Central memory CD8-positive, alpha-beta T cell (primary cell): ENCODE measurements around the gene PARP3.

Experiments
- ATAC-seq: fragments of 150-1000 bp; cut with Tn5 transposase; replicated peaks from 2 replicates; pipeline ENCODE4 v1.10.0; 2022; ENCODE audit warnings: mild to moderate bottlenecking, moderate FRiP score, moderate number of reproducible peaks; ENCODE audit not compliant: poor library complexity, severe bottlenecking; ENCODE audit errors: extremely low read depth
- DNase-seq, 2 donors: peaks; one replicate each; pipeline ENCODE4 v3.0.0; 2021; ENCODE audit warnings: low spot score in 2 of 2
- H3K27ac Mint-ChIP-seq: one replicate; pipeline ENCODE4 v1.8.0; 2022; ENCODE audit warnings: low read depth, mild to moderate bottlenecking, moderate library complexity, mixed read lengths
- H3K27me3 Mint-ChIP-seq: one replicate; pipeline ENCODE4 v1.8.0; 2022; ENCODE audit warnings: mixed read lengths
- H3K36me3 Mint-ChIP-seq: one replicate; pipeline ENCODE4 v1.8.0; 2022; ENCODE audit warnings: mild to moderate bottlenecking, moderate library complexity, mixed read lengths; ENCODE audit not compliant: insufficient read depth
- H3K4me1 Mint-ChIP-seq: one replicate; pipeline ENCODE4 v1.8.0; 2022; ENCODE audit warnings: mixed read lengths
- H3K4me3 Mint-ChIP-seq: one replicate; pipeline ENCODE4 v1.8.0; 2022; ENCODE audit warnings: mild to moderate bottlenecking, moderate library complexity, mixed read lengths
- H3K9me3 Mint-ChIP-seq: one replicate; pipeline ENCODE4 v1.8.0; 2022; ENCODE audit warnings: mixed read lengths

PARP3 gene

DNA sequence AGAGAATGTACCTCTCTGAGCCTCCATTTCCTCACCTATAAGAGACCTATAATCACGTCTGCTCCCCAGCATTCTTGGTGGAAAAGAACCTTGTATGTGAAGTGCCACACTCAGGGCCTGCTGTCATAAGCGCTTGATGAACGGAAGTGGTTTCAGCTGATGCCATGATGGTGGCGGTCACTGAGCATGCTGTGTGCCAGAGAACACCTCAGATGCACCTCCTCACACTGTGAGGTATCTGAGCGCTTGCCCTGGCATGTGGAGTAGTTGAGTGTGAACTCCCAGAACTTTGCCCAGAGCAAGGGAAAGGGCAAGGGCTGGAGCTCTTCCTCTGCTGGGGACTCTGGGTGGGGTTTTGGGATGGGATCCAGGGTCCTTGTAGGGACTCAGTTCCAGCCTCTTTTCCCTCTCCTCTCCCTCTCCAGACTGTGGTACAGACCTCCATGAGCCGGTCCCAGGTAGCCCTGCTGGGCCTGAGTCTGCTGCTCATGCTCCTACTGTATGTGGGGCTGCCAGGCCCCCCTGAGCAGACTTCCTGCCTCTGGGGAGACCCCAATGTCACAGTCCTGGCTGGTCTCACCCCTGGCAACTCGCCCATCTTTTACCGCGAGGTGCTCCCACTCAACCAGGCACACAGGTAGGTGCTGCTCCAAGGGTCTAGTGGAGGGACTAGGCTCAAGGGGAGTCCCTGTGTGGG, 35.4 kb downstream of the PARP3 start:
- Mint-ChIP-seq H3K27ac (peak overlapping the region; percentile 21), H3K4me3 (peak overlapping the region; percentile 40), H3K4me1 (peaks cover 40% of the 10 kb centered on the region), H3K9me3 (no peaks in the 10 kb centered on the region), H3K27me3 (no peaks in the 10 kb centered on the region), H3K36me3 (peaks cover 18% of the 10 kb centered on the region)
- DNase-seq (no peak), ATAC-seq (peak; percentile 47)

GRCh38 chr3:51978143-51978502, 36.0 kb downstream of the PARP3 start:
- Mint-ChIP-seq H3K27me3 (no peaks in the 10 kb centered on the region), H3K4me3 (no peak overlapping the region), H3K4me1 (peaks cover 45% of the 10 kb centered on the region), H3K9me3 (no peaks in the 10 kb centered on the region), H3K36me3 (peaks cover 18% of the 10 kb centered on the region), H3K27ac (no peak overlapping the region)
- ATAC-seq (no peak), DNase-seq (no peak)

DNA sequence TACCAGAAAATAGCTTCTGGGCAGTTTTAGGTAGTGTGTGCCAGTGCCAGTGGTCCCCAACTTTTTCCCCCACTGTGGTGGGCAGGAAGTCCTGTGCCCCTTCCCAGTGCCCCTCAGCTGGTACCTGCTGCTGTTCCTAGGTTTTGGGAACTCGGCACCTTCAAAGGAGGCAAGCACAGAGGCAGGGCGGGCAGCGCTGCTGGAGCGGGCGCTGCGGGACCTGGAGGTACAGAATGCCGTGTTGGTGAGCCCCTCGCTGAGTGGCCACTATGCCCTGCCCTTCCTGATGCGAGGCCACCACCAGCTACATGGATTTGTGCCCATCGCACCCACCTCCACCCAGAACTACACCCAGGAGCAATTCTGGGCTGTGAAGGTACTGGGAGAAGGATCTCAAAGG, 38.1 kb downstream of the PARP3 start:
- ATAC-seq = no peak
- H3K4me1 Mint-ChIP-seq = peaks cover 39% of the 10 kb centered on the region
- H3K36me3 Mint-ChIP-seq = peaks cover 11% of the 10 kb centered on the region
- H3K4me3 Mint-ChIP-seq = no peak overlapping the region
- no peaks in the 10 kb centered on the region for H3K9me3 Mint-ChIP-seq
- no peaks in the 10 kb centered on the region for H3K27me3 Mint-ChIP-seq
- H3K27ac Mint-ChIP-seq = no peak overlapping the region
- DNase-seq = no peak

GRCh38 chr3:51982352-51982837, 40.2 kb downstream of the PARP3 start:
- H3K27me3 Mint-ChIP-seq = no peaks in the 10 kb centered on the region
- peak; percentile 20 for ATAC-seq
- H3K36me3 Mint-ChIP-seq = peaks cover 11% of the 10 kb centered on the region
- peaks cover 25% of the 10 kb centered on the region for H3K4me1 Mint-ChIP-seq
- no peaks in the 10 kb centered on the region for H3K9me3 Mint-ChIP-seq
- DNase-seq = no peak
- H3K27ac Mint-ChIP-seq = peak overlapping the region; percentile 73
- peak overlapping the region; percentile 86 for H3K4me3 Mint-ChIP-seq

GRCh38 chr3:51982838-51983577, 40.8 kb downstream of the PARP3 start, which contains the start of gene ACY1:
Gene ACY1 (plus strand): TSS chr3:51983535. CDS start chr3:51984065, 530 bp downstream.
- DNase-seq (peak; percentile 35 to 37), ATAC-seq (peak; percentile 73)
- H3K4me3 Mint-ChIP-seq = peak within 1 kb of the TSS; percentile 86
- peaks cover 11% of the 10 kb centered on the region for H3K36me3 Mint-ChIP-seq
- no peaks in the 10 kb centered on the region for H3K27me3 Mint-ChIP-seq
- H3K27ac Mint-ChIP-seq = peak within 1 kb of the TSS; percentile 73
- no peaks in the 10 kb centered on the region for H3K9me3 Mint-ChIP-seq
- H3K4me1 Mint-ChIP-seq = peaks cover 24% of the 10 kb centered on the region

DNA sequence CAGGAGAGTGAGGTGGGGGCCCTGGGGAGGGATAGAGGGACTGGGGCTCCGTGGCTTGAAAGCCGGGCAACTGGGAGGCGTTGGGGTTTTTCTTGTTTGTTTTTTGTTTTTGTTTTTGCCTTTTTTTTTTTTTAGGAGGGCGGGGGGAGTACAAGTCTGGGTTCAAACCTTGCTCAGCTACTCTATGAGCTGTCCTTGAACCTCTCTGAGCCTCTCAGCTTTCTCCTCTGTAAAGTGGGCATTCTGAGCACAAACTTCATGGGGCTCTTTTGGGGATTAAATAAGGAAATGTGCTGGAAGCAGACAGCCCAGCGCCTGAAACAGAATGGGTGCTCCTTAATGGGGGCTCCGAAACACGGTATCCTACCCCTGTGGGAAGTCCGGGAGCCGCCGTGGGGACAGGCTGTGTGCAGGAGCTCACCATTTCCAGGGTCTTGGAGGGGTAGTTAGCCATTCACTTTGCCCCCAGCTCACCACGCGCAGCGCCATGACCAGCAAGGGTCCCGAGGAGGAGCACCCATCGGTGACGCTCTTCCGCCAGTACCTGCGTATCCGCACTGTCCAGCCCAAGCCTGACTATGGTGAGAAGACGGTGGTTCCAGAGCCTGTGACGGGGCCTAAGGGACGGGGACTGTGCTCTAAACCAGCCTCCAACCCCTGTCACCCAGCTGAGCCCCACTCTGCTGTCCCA, 41.6 kb downstream of the PARP3 start:
- H3K27me3 Mint-ChIP-seq = no peaks in the 10 kb centered on the region

DNA sequence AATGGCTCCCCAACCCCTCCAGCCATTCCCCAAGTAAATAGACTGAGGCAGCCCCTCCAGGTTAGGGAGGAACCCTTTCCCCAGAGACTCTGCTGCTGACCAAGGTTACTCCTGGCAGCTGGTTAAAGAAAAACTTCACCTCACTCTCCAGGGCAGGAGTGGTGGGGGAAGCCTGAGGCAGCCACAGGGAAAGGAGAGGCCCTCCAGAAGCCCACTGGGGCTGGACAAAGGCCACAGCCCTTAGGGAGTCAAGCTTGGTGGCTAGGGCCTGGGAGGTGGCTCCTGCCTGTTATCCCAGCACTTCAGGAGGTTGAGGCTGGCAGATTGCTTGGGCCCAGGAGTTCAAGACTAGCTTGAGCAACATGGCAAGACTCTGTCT, 42.1 kb downstream of the PARP3 start:
- Mint-ChIP-seq H3K4me1 (peaks cover 24% of the 10 kb centered on the region), H3K4me3 (peak overlapping the region; percentile 86), H3K36me3 (peaks cover 7% of the 10 kb centered on the region), H3K27ac (peak overlapping the region; percentile 73), H3K27me3 (no peaks in the 10 kb centered on the region), H3K9me3 (no peaks in the 10 kb centered on the region)
- no peak for ATAC-seq
- no peak for DNase-seq

More for the DNA sequence above, 41.6 kb downstream of the PARP3 start:
- DNase-seq (no peak), ATAC-seq (peak; percentile 44)
- peak overlapping the region; percentile 73 for H3K27ac Mint-ChIP-seq
- H3K4me3 Mint-ChIP-seq = peak overlapping the region; percentile 86
- no peaks in the 10 kb centered on the region for H3K9me3 Mint-ChIP-seq
- H3K36me3 Mint-ChIP-seq = peaks cover 11% of the 10 kb centered on the region
- peaks cover 24% of the 10 kb centered on the region for H3K4me1 Mint-ChIP-seq

DNA sequence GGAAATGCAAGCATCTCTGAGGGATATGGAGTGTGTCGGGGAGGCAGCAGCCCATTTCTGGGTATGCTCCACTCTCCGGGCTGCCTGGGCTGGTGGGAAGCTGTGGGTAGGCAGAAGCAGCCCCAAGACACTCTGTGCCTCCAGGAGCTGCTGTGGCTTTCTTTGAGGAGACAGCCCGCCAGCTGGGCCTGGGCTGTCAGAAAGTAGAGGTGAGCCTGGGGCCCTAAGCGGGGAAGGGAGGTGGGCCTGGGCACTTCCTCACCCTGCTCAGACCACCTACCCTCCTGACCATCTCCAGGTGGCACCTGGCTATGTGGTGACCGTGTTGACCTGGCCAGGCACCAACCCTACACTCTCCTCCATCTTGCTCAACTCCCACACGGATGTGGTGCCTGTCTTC, 42.9 kb downstream of the PARP3 start:
- no peak overlapping the region for H3K4me3 Mint-ChIP-seq
- DNase-seq (no peak), ATAC-seq (no peak)
- H3K27ac Mint-ChIP-seq = no peak overlapping the region
- H3K4me1 Mint-ChIP-seq = peaks cover 24% of the 10 kb centered on the region
- no peaks in the 10 kb centered on the region for H3K27me3 Mint-ChIP-seq
- H3K36me3 Mint-ChIP-seq = peaks cover 3% of the 10 kb centered on the region
- no peaks in the 10 kb centered on the region for H3K9me3 Mint-ChIP-seq

- Mint-ChIP-seq H3K4me3 (no peak overlapping the region), H3K36me3 (peaks cover 2% of the 10 kb centered on the region), H3K27ac (no peak overlapping the region), H3K9me3 (no peaks in the 10 kb centered on the region), H3K27me3 (no peaks in the 10 kb centered on the region), H3K4me1 (peaks cover 19% of the 10 kb centered on the region)
- DNase-seq = no peak
- ATAC-seq = no peak
Measured at GRCh38 chr3:51986010-51986947, 44.1 kb downstream of the PARP3 start.

GRCh38 chr3:51987568-51987967, 45.4 kb downstream of the PARP3 start:
- H3K27ac Mint-ChIP-seq = peak overlapping the region; percentile 45
- H3K36me3 Mint-ChIP-seq = peaks cover 3% of the 10 kb centered on the region
- no peak overlapping the region for H3K4me3 Mint-ChIP-seq
- no peaks in the 10 kb centered on the region for H3K27me3 Mint-ChIP-seq
- no peaks in the 10 kb centered on the region for H3K9me3 Mint-ChIP-seq
- H3K4me1 Mint-ChIP-seq = peaks cover 18% of the 10 kb centered on the region
- ATAC-seq (no peak), DNase-seq (no peak)

DNA sequence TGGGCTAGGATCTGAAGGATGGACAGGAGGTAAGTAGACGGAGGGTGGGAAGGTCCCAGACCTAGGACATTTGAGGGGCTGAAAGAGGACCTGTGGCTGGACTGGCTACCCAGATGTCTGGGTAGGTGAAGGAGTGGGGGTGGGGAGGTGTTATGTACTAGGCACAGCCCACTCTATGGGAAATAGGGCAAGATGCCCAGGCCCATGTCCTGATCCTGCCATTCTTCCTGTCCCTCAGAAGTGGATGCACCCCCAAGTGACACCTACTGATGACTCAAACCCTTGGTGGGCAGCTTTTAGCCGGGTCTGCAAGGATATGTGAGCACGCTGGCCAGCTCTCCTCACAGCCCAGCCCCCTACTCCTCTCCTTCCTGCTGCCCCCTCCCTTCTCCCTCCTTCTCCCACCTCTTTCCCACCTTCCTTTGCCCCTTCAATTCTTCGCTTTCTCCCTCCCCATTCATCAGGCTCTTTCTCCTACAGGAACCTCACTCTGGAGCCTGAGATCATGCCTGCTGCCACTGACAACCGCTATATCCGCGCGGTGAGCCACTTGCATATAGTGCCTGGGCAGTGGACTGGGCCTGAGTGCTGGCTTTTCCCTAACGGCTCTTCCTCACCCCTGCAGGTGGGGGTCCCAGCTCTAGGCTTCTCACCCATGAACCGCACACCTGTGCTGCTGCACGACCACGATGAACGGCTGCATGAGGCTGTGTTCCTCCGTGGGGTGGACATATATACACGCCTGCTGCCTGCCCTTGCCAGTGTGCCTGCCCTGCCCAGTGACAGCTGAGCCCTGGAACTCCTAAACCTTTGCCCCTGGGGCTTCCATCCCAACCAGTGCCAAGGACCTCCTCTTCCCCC, 46.4 kb downstream of the PARP3 start:
- H3K27me3 Mint-ChIP-seq = no peaks in the 10 kb centered on the region
- H3K4me1 Mint-ChIP-seq = peaks cover 10% of the 10 kb centered on the region
- no peak for DNase-seq
- ATAC-seq = no peak
- H3K27ac Mint-ChIP-seq = peak overlapping the region; percentile 78
- peaks cover 8% of the 10 kb centered on the region for H3K36me3 Mint-ChIP-seq
- H3K4me3 Mint-ChIP-seq = no peak overlapping the region
- H3K9me3 Mint-ChIP-seq = no peaks in the 10 kb centered on the region
